D721Med (cell line): ENCODE data around the gene UBE2D1.

ENCODE experiments used
- DNase-seq: peaks from one replicate; pipeline ENCODE4 v3.0.0; 2011; ENCODE audit warnings: low spot score; ENCODE audit not compliant: insufficient read length
- FAIRE-seq: peaks from 2 replicates; lab custom pipeline; 2011; peaks lifted over from hg19 to GRCh38; lab: Jason Lieb, UNC
- CTCF ChIP-seq: IDR thresholded peaks from 2 replicates; pipeline ENCODE4 v1.5.1; 2012; ENCODE audit warnings: mild to moderate bottlenecking, control low read depth; ENCODE audit not compliant: insufficient read depth; ENCODE audit errors: missing control alignments

UBE2D1 gene

DNA sequence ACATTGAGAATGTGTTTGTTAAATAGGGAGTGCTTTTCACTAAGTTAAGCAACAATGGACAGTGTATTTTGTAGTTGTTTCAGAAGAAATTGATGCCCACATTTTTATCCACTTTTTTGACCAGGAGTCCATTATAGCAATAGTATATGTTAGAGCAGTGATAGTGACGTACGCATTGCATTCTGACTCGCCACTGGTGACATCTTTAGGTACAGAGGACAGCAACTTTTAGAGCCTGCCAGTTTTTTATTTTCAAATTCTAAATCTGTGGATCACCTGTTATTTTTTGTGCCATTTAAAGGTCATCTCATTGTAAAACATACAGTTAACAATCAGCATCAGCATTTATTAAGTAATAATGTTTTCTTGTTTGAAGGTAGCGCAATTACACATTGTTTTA lies 1.4 kb downstream of the UBE2D1 start:
- TF ChIP-seq CTCF: no peak
- no peak for FAIRE-seq
- no peak for DNase-seq

DNA sequence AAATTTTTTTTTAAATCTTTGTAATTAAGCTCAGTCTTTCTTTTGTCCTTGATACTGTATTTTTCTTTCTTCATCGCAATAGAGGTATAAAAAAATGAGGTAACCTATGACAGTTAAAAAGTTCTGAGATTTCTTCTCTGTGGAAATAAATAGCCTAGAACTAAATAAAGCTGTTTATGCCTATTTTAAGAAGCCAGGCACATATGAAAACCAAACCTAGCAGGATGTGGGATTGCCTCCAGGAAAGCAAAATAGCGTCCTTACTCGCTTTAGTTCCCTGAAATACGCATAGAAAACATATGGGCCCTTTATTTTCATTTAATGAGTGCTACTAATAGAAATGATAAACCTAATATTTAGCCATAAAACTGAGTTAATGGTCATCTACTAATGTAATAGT lies 6.6 kb downstream of the UBE2D1 start:
- FAIRE-seq (no peak), DNase-seq (no peak)
- no peak for TF ChIP-seq CTCF

DNA sequence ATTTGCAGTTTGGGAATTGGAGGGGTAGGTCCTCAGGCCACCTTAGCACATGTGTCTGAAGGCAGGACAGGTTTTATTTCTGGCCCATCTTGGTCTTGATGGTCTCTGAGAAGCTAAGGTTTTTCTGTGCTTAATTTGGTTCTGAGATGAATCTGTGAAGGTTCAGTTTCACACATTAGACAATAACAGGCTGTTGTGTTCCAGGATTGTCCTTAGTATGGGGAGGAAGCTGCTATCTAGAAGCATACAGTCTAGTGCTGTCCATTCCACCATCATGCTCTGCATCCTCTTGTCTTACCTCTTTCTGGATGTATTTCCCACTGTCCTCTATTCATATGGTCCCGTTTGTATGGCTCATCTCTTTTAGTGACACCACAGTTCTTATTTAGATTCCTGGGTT lies 7.1 kb downstream of the UBE2D1 start:
- TF ChIP-seq CTCF: no peak
- FAIRE-seq (no peak), DNase-seq (no peak)

GRCh38 chr10:58347967-58348366 lies 13.2 kb downstream of the UBE2D1 start:
- no peak for DNase-seq
- FAIRE-seq: peak; percentile 16
- no peak for TF ChIP-seq CTCF

DNA sequence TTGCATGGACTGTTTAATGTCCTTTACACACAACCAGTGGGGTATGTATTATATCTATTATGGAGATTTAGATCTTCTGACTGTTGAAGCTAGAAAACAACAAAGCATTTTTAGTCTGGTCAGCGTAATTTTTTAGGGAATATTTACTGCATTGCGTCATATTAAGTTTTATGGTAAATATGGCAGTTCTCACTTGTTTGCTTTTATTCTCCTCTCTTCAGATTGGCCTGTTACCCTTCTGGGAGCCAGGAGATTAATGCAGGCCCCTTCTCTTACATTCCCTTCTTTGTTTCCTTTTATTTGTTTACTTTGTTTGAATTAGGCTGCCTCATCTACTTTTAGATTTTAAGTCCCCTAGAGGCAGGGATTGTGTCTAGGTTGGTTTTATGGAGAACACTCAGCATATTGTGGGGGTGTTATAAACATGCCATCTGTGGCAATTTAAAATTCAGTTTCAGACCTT lies 13.8 kb downstream of the UBE2D1 start:
- DNase-seq: no peak
- no peak for TF ChIP-seq CTCF
- no peak for FAIRE-seq

DNA sequence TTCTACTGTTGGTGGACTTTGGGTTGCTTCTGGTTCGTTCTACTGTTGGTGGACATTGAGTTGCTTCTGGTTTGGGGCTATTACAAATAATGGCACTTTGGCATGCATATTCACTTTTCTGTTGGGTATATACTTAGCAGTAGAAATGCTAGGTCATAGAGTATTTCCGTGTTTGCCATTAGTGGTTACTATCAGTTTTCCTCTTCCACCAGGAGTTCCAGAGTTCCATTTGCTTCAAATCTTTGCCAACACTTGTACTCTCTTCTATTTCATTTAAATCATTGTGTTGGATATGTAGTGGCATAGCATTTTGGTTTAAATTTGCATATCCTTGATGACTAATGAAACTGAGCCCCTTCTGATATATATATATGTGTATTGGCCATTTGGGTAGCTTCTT lies 15.2 kb downstream of the UBE2D1 start:
- no peak for FAIRE-seq
- no peak for TF ChIP-seq CTCF
- no peak for DNase-seq

DNA sequence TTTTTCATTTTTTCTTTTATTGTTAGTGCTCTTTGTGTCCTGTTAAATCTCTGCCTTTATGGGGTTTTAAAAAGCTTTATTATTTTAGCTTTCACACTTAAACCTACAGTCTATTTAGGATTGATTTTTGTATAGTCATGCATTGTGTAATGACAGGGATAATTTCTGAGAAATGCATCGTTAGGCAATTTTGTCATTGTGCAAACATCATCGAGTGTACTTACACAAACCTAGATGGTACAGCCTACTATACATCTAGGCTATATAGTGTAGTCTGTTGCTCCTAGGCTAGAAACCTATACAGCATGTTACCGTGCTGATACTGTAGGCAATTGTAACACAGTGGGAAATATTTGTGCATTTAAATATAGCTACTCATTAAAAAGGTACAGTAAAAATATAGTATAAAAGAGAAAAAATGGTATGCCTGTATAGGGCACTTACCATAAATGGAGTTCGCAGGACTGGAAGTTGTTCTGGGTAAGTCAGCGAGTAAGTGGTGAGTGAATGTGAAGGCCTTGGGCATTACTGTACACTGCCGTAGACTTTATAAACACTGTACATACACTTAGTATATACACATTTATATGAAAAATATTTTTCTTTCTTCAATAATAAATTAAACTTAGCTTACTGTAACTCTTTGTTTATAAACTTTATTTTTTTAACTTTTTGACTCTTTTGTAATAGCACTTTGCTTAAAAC lies 16.0 kb downstream of the UBE2D1 start:
- TF ChIP-seq CTCF: no peak
- FAIRE-seq (peak; percentile 6), DNase-seq (no peak)
